Muscle of back (tissue), 11 donors: Measurements from ENCODE around the gene ST7. TPM values are rescaled to one million over a fixed set of nuclear protein-coding genes. Genes with fewer than 3 reads are reported as not detected.
A peak's percentile ranks its signal among the peaks of the same experiment; 100 is the strongest.

ENCODE experiments used
- DNase-seq, 3 donors: peaks; one replicate each; pipeline versions ENCODE4 v3.0.0 to v3.0.0-alpha.2; 2013
- polyA plus RNA-seq, 10 donors: library from polyadenylated mRNA; unstranded; fragments of 120-200 nt; gene quantifications; one replicate each; pipeline ENCODE4 v1.2.1, GENCODE V29; 2013; ENCODE audit not compliant: insufficient read length in 10 of 10

The ST7 gene
- polyA plus RNA-seq, 10 donors = 13.8 to 23.3 (median 16.7) TPM

GRCh38 chr7:117190104-117190503, 236.8 kb downstream of the ST7 start:
- DNase-seq = no peak

- DNase-seq = no peak
These were observed 237.6 kb downstream of the ST7 start for GRCh38 chr7:117190746-117191435.

- DNase-seq = no peak
These were observed 238.8 kb downstream of the ST7 start for GRCh38 chr7:117192108-117192507.

- DNase-seq = no peak
These were observed 240.3 kb downstream of the ST7 start for GRCh38 chr7:117193564-117193963.

DNA sequence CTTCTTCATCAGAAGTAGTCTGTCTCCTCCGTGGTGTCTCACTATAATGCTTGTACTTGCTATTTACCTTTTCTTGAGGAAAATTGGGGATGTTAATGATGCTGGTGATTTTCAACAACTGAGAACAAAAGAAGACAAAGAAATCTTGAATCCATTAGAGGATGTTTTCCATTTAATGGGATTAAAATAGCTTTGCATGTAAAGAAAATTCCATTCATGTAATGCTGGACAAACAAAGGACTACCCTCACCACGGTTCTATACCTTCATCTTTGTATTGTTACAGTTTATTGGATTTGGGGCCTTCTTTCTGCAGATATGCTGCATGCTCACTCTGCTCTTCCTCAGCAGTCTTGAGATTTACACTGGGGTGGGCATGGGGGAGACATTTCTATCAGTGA, 241.1 kb downstream of the ST7 start:
- no peak for DNase-seq

DNA sequence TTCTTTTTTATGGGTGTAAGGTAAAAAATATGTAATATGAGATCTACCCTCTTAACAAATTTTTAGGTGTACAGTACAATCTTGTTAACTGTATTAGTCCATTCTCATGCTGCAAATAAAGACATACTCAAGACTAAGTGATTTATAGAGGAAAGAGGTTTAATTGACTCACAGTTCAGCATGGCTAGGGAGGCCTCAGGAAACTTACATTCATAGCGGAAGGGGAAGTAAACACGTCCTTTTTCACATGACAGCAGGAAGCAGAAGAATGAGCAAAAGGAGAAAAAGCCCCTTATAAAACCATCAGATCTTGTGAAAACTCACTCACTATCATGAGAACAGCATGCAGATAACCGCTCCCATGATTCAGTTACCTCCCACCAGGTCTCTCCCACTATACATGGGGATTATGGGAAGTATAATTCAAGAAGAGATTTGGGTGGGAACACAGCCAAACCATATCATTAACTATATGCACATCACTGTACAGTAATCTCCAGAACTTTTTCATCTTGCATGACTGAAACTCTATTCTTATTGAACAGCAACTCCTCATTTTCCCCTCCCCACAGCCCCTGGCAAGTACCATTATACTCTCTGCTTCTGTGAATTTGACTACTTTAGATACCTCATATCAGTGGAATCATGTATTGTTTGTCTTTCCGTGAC, 242.2 kb downstream of the ST7 start:
- no peak for DNase-seq

DNA sequence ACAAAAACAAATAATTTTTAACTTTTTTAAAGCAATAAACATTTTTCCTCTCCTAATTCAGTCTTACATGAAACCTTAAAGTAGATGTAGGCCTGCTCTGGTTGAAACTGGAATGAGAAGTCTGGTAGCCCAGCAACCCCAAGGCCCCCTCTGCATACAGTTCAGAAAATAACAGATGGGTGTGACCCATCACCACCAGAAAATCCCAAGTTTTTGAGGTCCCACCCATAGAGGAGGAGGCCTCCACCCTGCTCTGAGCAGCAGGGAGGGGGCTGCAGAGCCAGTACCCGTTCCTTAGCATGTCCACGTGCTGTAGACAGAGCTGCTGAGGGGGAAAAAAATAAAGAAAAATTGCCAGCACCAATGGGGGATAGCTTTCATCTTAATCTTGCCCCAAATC, 246.8 kb downstream of the ST7 start:
- DNase-seq = peak in 1 of 3 donors; percentile 12

DNA sequence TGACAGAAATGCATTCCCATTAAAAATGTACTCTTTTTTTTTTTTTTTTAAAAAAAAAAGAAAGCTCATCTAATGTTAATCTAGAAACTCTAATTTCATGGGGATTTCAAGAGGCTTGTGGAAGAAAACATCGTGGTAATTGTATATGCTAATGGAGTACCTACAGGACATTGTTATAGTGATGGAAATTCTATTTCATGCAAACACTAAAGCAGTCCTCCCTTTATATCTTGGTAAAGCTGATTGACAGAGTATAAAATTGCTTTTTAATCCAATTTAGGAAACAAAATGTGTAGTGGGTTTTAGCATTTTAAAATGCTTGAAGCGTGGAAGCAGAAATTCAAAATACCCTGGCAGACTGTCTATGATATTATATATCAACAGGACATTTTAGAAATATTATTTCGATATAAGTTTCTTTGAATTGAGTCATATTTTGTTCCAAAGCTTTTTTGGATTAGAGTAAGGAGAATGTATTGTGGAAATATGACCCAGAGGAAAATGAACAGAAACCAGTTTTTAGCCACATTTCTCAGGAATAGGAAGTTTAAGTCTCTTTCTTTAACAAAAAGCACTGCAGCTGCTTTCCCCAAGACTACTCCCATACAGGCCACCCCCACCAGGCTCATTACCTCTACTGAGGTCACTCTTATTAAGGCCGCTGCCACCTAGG, 247.6 kb downstream of the ST7 start:
- DNase-seq = peak in 2 of 3 donors; percentile 28 to 59

GRCh38 chr7:117202511-117202910, 249.2 kb downstream of the ST7 start:
- no peak for DNase-seq

DNA sequence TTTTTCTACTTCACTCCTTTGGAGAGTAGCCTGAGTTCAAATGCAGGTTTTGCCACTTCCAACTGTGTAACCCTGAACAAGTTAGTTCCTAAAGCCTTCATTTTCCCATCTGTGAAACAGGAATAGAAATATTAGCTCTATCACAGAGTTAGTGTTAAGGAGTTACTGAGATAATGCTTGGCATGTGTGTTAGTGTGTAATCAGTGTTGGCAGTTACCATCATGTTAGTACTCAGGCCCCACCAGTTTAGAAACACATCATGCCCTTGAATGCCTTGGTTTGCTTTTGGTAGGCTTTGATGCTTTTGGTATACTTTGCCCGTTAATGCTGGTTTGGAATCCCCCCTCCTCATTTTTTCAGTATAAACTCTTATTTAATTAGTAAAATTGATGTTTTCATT, 249.9 kb downstream of the ST7 start:
- no peak for DNase-seq

- DNase-seq = peak in 1 of 3 donors; percentile 28
These were observed 252.6 kb downstream of the ST7 start for GRCh38 chr7:117205873-117206272.

DNA sequence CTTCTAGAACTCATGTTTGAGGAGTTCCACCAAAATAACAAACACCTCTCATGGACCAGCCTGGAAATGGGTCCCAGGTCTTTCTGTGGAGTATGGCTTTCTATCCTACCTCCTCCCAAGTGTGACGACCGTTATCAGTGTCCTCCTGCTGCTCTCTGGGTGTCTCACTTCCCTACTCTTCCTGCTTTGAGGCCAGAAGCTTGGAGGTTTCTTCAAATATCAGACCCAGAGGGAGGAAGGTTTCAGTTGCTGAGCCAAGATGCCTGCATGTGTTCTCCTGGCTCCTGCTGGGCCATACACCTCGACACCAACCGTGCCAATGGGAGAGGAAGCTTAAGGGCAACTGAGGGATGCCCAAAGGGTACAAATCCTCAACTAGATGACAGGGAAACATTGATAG, 255.0 kb downstream of the ST7 start:
- DNase-seq = no peak

DNA sequence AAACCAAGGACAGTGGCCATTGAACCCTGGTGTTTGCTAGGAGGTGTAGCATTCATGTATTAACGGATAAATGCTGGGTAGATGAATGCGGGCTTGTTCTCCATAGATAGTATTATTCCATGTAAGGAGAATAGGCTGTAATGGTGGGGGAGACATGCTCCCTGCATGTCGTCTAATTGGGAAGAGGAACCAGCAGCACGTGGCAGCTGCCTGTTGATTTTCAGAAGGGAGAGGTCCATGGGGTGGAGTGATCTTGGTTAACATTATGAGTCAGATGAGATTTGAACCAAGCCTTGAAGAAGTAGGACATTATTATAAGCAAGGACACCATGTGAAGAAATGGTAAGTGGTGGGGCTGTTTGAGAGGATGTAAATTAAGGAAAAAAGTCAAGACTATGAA, 257.1 kb downstream of the ST7 start:
- DNase-seq = no peak

DNA sequence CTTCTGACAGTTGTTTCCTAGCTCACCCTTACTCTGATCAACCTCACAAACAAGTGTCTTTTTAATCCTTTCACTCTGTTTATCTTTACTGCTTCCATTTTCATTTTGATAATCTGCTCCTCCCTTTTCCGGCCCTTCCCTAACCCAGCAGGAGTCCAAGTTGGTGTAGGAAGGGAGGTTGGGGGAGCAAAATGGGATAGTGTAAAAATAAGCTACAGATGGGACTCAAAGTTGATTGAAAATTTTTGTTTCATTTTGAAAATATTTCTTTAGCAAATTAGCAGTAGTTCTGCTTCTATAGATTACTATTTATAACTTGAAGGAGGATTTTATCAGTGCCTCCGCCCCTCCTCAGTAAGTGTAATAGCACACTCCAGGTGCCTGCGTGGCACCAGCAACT, 257.6 kb downstream of the ST7 start:
- DNase-seq = no peak

- DNase-seq = no peak
These were observed 258.3 kb downstream of the ST7 start for GRCh38 chr7:117211614-117212013.

GRCh38 chr7:117212969-117213877, 259.9 kb downstream of the ST7 start:
- peak; percentile 41 to 63 (median 42) for DNase-seq

DNA sequence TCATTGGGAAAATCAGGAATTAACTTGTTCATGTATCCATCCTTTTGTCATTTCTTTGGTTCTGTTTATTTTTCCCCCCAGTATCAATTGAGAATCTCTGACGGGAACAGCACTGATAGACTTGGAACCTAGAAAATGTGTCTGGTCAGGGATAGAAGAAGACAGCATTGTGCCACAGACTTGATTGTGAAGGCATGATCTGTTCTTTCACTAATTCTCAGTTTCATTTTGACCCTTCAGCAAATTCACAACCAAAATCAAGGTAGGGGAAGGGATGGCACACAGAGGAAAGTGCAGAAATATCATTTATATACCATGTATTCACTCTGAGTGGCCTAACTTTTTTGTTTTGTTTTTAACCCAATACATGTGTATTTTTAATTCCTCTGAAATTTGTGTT, 262.7 kb downstream of the ST7 start:
- DNase-seq = no peak

- no peak for DNase-seq
These were observed 263.3 kb downstream of the ST7 start for GRCh38 chr7:117216436-117217069.

DNA sequence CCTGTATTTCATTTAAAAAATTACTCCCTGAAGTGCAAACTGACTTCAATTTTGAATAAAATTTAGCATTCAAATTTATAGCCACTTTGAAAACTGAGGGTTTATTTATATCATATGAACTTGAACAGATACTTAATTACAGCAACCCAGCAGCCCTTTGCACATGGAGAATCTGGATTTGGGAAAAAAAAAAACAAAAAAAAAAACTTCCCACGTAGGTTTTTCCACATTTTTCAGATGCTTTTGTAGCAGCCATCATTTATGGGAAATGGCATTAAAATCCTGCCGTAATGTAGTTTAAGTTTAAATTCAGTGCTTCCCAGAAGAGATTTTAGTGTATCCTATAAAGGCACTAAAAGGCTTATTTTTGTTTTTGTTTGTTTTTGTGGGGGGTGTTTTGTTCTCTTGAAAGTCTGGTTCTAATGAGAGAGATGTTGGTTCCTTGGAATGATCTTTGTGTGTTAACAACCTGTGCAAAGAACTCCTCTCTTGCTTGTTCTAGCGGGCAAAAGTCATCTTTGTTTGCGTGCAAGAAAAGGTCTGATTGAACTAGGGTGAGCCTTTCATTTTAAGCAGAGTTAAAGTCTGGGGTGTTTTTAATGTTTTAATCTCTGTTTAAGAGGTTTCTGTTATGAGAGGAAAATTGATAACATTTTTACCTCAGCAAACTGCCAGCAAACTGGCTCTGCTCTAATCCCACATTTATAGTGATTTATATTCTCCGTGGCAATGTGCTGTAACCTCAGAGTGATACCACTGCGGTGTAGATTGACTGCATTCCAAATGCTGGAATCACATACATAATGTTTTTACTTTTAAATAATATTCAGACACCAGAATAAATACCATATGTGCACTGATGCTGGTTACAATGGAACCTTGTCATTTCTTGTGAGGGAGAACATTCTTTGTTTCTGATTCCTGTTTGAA, 264.1 kb downstream of the ST7 start:
- peak in 2 of 3 donors; percentile 22 to 86 for DNase-seq

DNA sequence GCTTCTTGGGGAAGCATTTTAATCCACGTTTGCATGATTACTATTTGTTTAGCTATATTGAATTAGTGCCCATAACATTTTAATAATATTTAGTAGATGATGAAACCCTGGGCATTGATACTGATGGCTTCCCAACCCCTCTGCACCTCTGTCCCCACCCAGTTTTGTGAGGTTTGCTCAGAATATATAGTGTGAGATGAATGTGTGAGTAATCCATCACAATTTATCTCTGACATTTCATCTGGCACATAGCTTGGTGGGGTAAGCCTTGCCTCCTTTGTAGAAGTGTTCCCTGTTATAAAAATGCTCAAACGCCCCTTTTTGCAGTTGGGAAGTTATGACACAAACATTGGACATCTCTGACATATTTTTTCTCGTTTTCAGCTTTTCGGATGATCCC, 265.4 kb downstream of the ST7 start:
- DNase-seq = no peak
